GM18520 (cell line): ENCODE data around the gene IDE.
"Not testable (repeated sequence)": the region's sequence is repeated elsewhere in the genome, so short reads cannot be mapped to it uniquely, and the experiment has no call there.

ENCODE experiments used
- ATAC-seq: cut with Tn5 transposase; IDR thresholded peaks from one replicate; pipeline ENCODE4 v1.9.1; 2021; ENCODE audit not compliant: unreplicated experiment

The IDE gene

GRCh38 chr10:92492748-92493240 lies 81.1 kb downstream of the IDE start:
- no peak for ATAC-seq

DNA sequence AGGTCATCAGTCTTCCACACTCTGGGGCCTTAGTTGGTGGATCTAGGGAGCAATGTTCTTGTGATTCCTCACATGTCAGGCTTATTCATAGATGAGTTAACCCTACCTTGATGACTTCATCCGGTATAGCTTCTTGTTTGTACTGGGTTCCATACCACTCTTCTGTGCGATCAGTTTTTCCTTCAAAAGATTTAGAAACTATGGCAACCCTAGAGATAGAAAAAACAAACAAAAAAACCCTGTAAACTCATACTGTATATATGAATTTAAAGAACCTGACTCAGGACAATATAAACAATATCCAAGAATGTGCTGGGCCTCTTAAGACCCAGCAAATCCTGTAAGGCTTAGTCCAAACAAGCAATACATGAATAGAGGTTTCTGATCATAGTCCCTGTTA lies 83.5 kb downstream of the IDE start:
- no peak for ATAC-seq

DNA sequence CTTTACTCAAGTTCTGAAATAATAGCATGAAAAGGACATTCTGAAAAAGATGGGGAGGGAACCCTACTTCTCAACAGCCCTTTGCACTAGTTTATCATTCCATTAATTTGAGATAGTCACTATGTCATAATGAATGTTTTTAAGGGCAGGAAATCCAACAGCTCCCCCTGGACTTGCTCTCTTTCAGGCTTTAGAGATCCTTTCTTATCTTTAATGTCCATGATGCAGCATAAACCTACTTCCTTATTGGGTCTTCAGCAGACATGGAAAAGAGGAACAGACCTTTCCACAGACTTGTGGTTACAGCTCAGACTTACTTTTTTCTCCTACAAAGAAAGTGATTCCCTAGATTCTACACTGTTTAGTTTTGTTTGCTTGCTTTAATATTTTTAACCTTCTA lies 87.3 kb downstream of the IDE start:
- no peak for ATAC-seq

GRCh38 chr10:92483539-92483938 lies 90.4 kb downstream of the IDE start:
- ATAC-seq, result no peak

GRCh38 chr10:92480413-92480812 lies 93.5 kb downstream of the IDE start:
- no peak for ATAC-seq

- ATAC-seq, result no peak
These were observed 94.3 kb downstream of the IDE start for GRCh38 chr10:92479547-92479946.

DNA sequence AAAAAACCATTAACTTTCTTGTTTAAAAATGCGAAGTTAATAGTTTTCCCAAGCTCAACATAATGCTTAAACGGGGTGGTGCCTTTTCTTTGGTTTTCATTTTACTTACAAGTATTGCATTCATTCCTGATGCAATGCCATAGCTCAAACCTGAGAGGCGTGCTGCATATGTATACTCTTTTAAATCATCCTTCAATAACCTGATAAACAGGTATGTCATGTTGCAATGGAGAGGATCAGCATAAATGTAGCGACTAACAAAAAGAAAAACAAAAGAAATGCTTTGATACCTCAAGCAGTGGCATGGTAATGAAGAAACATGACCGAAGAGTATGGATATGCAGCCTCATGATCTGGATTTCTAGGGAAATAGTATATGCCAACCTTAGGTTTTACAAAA lies 95.4 kb downstream of the IDE start:
- no peak for ATAC-seq

DNA sequence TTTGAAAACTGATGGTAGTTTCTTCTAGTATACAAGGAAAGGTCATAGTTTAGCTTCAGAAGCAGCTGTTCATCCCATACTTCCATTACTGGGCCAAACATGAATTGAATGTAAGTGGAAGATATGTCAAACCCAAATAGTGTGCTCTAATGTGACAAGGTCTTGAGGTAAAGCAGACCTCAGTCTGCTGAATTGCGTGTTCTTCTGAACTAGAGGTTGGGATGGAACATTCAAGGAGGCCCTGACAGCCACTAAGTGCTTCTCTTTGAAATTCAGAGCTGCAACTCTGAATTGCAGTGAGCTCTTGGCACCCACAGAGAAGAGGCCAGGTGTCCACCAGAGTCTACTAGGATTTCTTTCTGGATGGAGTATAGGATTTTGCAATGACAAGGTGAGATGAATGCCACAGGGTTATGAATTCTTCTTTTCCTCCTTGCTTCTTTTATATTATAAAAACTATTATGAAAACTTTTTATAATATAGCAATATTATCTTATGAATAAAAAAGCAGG lies 98.5 kb downstream of the IDE start:
- ATAC-seq, result no peak

GRCh38 chr10:92470026-92470425 lies 103.9 kb downstream of the IDE start:
- ATAC-seq, result no peak

DNA sequence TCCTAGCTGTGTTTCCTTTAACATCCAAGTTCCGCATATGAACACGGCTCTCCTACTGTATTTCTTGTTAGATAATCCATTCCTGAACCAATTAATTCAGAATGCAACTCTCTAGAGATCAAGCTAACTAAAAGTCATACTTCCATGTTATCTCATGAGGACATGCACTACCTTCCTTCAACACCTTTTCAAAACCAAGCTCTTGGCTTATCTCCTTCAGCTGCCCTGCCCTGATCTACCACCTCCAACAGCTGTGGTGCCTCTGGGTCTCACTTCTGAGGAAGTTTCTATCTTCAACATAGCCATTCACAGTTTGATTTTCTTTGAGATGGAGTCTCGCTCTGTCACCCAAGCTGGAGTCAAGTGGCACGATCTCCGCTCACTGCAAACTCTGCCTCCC lies 109.5 kb downstream of the IDE start:
- ATAC-seq, result no peak

DNA sequence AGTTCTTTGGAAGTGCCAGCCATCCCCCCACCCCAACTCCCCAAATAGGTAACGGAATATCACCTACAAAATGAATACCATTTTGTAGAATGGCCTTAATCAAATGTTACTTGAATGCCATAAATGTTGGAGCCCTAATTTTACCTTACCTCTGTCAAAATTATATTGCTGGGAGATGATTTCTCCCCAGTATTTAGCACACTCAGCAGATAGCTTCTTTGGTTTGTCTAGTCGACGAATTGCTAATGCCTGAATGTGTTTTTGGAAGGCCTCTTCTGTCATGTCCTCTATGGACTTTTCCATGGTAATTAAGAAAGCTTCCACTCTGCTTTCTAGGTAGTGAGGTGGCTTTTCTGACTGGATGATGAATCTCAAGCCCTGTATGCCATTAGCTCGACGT lies 110.3 kb downstream of the IDE start:
- ATAC-seq, result no peak

GRCh38 chr10:92454955-92455354 lies 118.9 kb downstream of the IDE start:
- ATAC-seq, result not testable (repeated sequence)

- no peak for ATAC-seq
These were observed 121.6 kb downstream of the IDE start for GRCh38 chr10:92452313-92452712.

DNA sequence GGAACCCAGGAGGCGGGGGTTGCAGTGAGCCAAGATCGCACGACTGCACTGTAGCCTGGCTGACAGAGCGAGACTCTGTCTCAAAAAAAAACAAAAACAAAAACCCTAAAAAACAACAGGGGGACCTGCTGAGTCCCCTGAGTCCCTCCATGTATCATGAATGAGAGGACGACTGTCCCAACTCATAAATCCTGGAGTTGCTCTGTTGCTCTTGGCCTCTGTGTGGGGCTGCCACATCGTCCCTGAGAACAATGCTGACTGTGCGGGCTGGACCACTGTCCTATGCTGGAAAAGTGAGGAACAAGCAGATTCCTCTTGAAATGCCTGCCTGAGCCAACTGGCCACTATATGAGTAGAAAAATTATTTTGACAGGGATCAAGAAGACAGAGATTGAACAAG lies 122.5 kb downstream of the IDE start:
- no peak for ATAC-seq

DNA sequence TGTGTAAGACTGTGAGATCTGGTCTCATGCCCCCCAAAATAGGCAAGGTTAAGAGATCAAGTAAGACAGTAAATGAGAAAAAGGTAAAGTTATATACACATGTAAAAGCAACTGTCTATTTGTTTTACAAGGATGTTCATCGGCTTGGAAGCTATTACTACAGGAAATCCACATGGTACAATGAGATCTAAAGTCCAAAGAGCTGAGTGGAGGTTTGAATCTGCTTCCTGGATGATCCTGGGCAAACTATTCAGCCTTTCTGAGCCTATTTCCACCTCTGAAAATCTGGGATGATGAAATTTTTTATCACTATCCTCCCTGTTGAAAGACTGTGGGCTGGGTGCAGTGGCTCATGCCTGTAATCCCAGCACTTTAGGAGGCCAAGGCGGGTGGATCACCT lies 123.0 kb downstream of the IDE start:
- ATAC-seq, result no peak

- ATAC-seq, result no peak
These were observed 133.3 kb downstream of the IDE start for GRCh38 chr10:92440578-92440977.

DNA sequence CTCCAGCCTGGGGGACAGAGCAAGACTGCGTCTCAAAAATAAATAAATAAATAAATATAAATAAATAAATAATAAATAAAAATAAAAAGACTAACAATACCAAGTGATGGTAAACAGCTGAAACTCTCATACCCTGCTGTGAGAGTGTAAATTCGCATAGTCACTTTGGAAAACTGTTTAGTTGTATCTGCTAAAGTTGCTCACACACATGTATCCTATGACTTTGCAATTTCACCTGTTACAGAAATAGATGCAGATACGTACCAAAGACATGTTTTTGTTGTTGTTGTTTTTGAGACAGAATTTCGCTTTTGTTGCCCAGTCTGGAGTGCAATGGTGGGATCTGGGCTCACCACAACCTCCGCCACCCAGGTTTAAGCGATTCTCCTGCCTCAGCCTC lies 135.7 kb downstream of the IDE start:
- no peak for ATAC-seq

GRCh38 chr10:92436611-92437010 lies 137.3 kb downstream of the IDE start:
- no peak for ATAC-seq

DNA sequence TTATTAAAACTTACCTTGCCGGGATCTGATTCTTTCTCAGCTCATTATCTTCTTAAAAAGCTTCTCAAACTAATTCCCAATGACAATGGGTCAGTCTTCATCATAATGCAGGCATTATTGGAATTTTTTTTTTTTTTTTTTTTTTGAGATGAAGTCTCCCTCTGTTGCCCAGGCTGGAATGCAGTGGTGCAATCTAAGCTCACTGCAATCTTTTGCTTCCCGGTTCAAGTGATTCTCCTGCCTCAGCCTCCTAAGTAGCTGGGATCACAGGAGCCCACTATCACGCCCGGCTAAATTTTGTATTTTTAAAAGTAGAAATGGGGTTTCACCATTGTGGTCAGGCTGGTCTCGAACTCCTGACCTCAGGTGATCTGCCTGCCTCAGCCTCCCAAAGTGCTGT lies 137.8 kb downstream of the IDE start:
- not testable (repeated sequence) for ATAC-seq

DNA sequence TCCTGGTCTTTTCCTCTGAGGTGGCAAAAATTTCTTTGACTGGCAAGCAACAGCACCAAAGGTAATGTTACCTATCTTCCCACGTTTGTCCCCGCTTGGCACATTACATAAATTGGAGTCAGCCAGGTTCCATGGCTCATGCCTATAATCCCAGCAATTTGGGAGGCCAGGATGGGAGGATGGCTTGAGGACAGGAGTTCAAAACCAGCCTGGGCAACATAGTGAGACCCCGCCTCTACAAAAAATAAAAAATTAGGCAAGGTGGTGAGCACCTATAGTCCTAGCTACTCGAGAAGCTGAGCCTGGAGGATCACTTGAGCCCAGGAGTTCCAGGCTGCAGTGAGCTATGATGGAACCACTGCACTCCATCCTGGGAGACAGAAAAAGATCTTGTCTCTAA lies 139.5 kb downstream of the IDE start:
- ATAC-seq, result no peak

DNA sequence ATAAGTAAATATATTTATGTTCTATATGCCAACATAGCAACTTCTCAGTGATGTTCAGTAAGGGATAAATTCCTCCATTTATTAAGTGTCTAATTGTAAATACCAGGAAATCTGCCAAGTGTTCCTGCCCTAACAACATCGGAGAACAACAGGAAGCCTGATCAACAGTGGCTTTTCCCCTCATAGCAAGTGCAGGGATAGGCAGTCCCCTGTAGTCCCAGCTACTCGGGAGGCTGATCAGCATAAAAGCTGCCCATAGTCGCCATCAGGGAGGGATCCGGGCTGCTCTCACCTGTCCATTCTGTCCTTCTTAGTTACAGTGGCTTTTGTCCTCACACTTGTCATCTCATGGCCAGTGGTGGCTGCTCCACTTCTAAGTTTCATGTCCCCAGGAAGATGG lies 141.3 kb downstream of the IDE start:
- ATAC-seq, result no peak

DNA sequence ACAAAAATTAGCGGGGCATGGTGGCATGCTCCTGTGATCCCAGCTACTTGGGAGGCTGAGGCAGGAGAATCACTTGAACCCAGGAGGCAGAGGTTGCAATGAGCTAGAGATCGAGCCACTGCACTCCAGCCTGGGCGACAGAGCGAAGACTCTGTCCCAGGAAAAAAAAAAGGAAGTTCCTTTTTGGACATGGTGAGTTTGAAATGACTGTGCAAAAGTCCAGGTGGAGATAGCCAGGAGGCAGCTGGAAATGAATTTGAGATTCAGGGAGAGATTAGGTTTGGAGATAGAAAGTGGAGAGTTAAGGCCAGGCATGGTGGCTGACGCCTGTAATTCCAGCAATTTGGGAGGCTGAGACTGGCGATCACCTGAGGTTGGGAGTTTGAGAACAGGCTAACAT lies 143.8 kb downstream of the IDE start:
- ATAC-seq, result no peak

GRCh38 chr10:92421550-92421949 lies 152.3 kb downstream of the IDE start:
- ATAC-seq, result no peak
